Fibroblast of skin of back (primary cell): ENCODE measurements around the gene IQGAP2.
"Not testable (repeated sequence)": the region's sequence is repeated elsewhere in the genome, so short reads cannot be mapped to it uniquely, and the experiment has no call there.

Source experiments
- DNase-seq: peaks from one replicate; pipeline ENCODE4 v3.0.0-alpha.2; 2013

The IQGAP2 gene

DNA sequence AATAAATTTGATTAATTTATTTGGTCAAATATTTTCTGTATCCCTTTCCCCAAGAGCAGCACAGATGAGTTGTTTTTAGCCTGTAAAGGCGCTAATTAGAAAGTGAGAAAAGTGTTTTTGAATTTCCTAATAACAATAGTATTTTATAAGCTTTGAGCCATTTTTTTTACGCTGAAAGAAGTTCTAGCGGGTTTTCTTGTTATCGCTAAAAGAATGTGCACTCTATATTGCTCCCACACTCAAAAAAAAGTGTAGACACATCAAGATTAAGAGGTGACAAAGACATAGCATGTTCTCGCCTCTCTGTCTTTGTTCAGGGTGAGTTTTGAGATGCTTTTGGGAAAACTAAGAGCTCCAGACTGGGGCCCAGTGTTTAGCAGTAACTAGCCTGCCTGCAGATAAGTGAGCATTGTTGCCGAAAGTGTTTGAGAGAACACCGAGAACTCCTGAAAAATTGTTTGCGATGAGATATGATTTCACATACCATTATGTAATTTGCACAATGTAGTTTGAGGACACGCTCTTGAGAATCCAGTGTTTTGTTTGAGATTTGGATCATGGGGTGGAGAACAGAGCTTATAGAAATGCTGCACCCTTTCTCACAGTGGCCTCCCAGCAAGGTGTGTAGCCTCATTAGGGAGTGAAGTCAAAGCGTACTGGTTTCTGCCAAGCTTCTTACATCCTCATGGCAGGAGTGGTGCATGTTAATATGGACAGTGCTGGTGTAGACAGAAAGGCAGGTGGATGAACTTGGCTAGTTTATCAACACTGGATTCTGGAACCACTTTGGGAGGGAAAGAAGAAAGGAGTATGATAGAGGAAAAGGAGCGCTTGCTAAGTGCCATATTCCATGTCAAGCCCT lies 314.4 kb downstream of the IQGAP2 start:
- no peak for DNase-seq

GRCh38 chr5:76718381-76718832 lies 315.3 kb downstream of the IQGAP2 start:
- DNase-seq, result peak; percentile 72

- no peak for DNase-seq
These were observed 315.8 kb downstream of the IQGAP2 start for GRCh38 chr5:76718880-76719279.

DNA sequence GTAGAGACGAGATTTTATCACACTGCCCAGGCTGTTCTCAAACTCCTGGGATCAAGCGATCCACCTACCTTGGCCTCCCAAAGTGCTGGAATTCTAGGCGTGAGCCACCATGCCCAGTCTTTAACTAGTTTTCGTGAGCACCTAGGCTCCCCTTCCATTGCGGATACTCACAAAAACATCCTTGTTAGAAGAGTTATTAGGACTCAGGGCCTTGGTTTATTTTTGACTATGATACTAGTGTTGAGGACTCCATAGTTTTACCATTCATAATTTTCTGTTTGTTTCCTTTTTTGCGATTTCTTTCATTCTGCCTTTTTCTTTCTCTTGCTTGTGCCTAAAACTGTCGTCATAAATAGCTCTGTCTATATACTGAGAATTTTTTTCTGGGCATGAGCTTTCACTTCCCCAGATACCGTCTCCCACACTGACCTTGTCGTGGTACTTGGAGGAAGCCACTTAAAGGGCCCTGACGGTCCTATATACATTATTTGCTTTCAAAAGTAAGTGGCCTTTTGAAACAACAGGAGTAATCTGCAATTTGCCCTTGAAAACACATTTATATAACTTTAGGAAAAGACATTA lies 318.0 kb downstream of the IQGAP2 start:
- no peak for DNase-seq

DNA sequence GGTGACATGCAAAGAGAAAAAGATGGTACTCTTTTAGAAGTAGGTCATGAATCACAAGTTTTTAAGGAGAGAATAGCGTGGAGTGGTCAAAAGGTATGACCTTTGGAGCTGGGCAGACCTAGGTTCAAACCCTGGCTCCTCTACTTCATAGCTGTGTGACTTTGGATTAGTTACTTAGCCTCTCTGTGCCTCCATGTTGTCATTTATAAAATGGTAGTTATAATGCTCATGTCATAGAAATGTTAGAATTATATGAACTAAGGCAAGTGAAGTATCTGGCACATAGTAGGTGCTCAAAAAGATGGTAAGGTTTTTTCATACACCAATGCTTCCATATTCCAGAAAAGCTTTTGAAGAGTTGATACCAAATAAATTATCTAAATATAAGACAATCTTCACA lies 320.2 kb downstream of the IQGAP2 start:
- no peak for DNase-seq

GRCh38 chr5:76723906-76724305 lies 320.8 kb downstream of the IQGAP2 start:
- DNase-seq, result no peak

- DNase-seq, result peak; percentile 88
These were observed 321.8 kb downstream of the IQGAP2 start for GRCh38 chr5:76724871-76725270.

- DNase-seq, result no peak
These were observed 325.9 kb downstream of the IQGAP2 start for GRCh38 chr5:76728965-76729364.

GRCh38 chr5:76729373-76730290 lies 326.5 kb downstream of the IQGAP2 start:
- no peak for DNase-seq

- DNase-seq, result no peak
These were observed 329.4 kb downstream of the IQGAP2 start for GRCh38 chr5:76732405-76733048.

DNA sequence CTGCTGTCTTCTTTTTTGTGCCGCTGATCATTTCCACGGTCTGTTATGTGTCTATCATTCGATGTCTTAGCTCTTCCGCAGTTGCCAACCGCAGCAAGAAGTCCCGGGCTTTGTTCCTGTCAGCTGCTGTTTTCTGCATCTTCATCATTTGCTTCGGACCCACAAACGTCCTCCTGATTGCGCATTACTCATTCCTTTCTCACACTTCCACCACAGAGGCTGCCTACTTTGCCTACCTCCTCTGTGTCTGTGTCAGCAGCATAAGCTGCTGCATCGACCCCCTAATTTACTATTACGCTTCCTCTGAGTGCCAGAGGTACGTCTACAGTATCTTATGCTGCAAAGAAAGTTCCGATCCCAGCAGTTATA lies 329.9 kb downstream of the IQGAP2 start:
- no peak for DNase-seq

DNA sequence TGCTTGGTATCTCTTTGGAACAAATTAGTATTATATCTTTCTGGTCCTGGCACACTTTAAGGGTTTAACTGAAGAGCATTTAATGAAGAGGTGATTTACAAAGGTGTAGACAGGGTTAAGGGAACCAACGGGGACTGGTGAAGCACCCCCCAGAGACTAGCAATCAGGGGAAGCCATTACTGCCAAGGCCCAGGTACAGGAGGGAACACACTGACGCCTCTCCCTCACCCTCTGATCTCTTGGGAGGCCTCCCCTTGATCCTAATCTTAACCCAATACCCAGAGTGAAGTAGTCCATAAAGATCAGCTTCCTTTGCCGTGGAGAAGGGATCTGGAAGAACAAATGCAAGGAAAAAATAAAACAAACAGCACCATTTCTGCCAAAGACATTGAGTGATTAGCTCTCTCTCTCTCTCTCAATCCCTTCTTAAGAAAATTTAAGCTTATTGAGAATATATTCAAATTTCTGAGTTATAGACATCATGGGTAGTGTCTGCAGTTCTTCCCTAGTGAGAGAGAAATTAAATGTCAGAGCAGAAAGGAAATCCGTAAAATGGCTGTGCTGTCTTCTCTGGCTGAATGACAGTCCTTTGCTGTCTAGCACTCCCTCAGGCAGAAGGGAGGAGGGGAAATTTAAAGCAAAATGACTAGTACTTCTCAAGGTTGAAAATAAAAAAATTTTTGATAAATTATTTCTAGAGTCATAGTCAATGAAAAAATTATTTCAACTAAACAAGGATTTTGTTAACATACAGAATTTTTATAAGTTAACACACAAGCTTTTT lies 332.9 kb downstream of the IQGAP2 start:
- no peak for DNase-seq

DNA sequence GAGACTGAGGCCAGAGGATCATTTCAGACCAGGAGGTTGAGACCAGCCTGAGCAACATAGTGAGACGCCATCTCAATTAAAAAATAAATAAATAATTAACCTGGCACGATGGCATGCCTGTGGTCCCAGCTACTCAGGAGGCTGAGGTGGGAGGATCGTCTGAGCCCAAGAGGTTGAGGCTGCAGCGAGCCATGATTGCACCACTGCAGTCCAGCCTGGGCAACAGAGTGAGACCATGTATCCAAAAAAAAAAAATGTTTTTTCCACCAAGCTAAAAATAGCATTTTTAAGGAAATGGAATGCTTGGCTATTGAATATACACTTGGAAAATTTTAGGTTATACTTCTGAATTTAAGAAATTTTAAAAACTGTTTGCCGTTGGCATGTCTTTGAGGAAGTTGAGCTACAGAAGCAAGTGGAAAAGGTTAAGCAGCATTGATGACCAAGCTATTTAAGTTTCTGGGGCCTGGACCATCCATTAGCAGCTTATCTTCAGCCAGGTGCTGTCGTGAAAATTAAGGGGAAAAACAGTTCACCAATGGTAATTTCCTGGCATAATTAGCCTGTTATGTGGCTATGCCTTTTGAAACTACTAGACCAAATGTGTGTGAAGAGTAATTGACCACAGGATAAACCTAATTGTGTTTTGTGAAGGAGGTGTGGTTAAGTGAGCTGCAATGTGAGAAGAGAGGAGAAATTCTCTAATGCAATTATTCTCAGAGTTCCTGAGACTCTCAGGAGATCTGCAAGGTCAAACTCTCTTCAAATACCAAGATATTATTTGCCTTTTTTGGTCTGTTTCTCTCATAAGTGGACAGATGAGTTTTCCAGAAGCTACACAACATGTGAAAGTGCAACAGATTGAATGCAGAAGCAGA lies 333.8 kb downstream of the IQGAP2 start:
- no peak for DNase-seq

- DNase-seq, result no peak
These were observed 334.8 kb downstream of the IQGAP2 start for GRCh38 chr5:76737846-76738245.

DNA sequence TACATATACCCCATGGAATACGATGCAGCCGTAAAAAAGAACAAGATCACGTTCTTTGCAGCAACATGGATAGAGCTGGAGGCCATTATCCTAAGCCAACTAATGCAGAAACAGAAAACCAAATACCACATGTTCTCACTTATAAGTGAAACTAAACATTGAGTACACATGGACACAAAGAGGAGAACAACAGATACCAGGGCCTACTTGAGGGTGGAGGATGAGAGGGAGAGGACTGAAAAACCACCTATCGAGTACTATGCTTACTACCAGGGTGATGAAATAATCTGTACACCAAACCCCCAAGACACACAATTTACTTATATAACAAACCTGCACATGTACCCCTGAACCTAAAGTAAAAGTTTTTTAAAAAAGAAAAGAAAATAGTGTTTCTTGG lies 338.4 kb downstream of the IQGAP2 start:
- DNase-seq, result not testable (repeated sequence)

DNA sequence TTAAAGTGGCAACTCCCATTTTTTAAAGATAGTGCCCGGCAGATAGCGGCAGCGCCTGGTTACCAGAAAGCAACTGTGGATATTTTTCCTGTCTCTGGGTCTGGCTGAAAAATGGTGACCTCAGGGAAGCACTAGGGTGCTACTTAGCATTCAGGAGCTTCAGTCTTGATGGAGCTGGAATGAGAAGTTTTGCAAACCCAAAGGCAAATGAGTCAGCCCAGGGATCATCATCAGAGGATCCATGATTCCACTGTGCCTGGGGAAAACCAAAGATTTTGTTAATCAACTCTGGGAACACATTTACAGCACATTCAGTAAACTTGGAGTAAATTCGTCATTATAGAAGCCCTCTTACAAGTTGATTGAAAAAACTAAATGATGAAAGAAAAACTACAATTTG lies 339.5 kb downstream of the IQGAP2 start:
- DNase-seq, result peak; percentile 18

- DNase-seq, result no peak
These were observed 341.5 kb downstream of the IQGAP2 start for GRCh38 chr5:76744632-76745031.

- DNase-seq, result no peak
These were observed 342.6 kb downstream of the IQGAP2 start for GRCh38 chr5:76745670-76746069.

GRCh38 chr5:76746677-76747076 lies 343.6 kb downstream of the IQGAP2 start:
- no peak for DNase-seq

GRCh38 chr5:76747706-76748105 lies 344.6 kb downstream of the IQGAP2 start:
- DNase-seq, result no peak

GRCh38 chr5:76751291-76751690 lies 348.2 kb downstream of the IQGAP2 start:
- no peak for DNase-seq
